ENCODE results near the gene CCDC9.

- TF ChIP-seq, protein P1, sequence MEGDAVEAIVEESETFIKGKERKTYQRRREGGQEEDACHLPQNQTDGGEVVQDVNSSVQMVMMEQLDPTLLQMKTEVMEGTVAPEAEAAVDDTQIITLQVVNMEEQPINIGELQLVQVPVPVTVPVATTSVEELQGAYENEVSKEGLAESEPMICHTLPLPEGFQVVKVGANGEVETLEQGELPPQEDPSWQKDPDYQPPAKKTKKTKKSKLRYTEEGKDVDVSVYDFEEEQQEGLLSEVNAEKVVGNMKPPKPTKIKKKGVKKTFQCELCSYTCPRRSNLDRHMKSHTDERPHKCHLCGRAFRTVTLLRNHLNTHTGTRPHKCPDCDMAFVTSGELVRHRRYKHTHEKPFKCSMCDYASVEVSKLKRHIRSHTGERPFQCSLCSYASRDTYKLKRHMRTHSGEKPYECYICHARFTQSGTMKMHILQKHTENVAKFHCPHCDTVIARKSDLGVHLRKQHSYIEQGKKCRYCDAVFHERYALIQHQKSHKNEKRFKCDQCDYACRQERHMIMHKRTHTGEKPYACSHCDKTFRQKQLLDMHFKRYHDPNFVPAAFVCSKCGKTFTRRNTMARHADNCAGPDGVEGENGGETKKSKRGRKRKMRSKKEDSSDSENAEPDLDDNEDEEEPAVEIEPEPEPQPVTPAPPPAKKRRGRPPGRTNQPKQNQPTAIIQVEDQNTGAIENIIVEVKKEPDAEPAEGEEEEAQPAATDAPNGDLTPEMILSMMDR (conservative IDR thresholded peaks at IDR 0.05 in 1 of 2, IDR thresholded peaks at IDR 0.05 in 1 of 2; ENCODE audit: low read depth in 1 of 2, low read length in 2 of 2): no peak
- no peak for TF ChIP-seq EZH2 (IDR thresholded peaks at IDR 0.05; ENCODE audit: low read length, missing control alignments)
These were observed 28.0 kb upstream of the CCDC9 start for GRCh38 chr19:47228168-47228936.

Measured in fibroblast of lung (primary cell).